Vagina (tissue), 2 donors: ENCODE results near the gene AJAP1. TPM values are rescaled to one million over a fixed set of nuclear protein-coding genes. Genes with fewer than 3 reads are reported as not detected.

ENCODE experiments used
- DNase-seq, 2 donors: peaks; one replicate each; pipeline ENCODE4 v3.0.0-alpha.2; 2017; ENCODE audit errors: extremely low spot score in 2 of 2
- H3K27ac ChIP-seq: fragments of 200-600 bp; sonication (generic); one replicate; pipeline ENCODE4 v1.5.1; 2019
- H3K27me3 ChIP-seq: fragments of 200-600 bp; sonication (generic); one replicate; pipeline ENCODE4 v1.5.1; 2019
- H3K36me3 ChIP-seq, 2 donors: fragments of 200-600 bp; sonication (generic); one replicate each; pipeline ENCODE4 v1.5.1; 2017 to 2019
- H3K4me1 ChIP-seq: fragments of 200-600 bp; sonication (generic); one replicate; pipeline ENCODE4 v1.5.1; 2019
- H3K4me3 ChIP-seq, 2 donors: fragments of 200-600 bp; sonication (generic); 1 replicate in 1 of 2; 2 replicates in 1 of 2; pipeline ENCODE4 v1.5.1; 2016 to 2019
- H3K9me3 ChIP-seq: fragments of 200-600 bp; sonication (generic); one replicate; pipeline ENCODE4 v1.5.1; 2019
- POLR2A ChIP-seq, 2 donors: fragments of 450-650 bp; IDR thresholded peaks; one replicate each; pipeline ENCODE4 v1.6.1; 2017; ENCODE audit warnings: antibody characterized with exemption in 2 of 2, mild to moderate bottlenecking in 2 of 2, moderate library complexity in 2 of 2
- POLR2AphosphoS5 ChIP-seq, 2 donors: sonication (generic); formaldehyde crosslinking; IDR thresholded peaks; one replicate each; pipeline ENCODE4 v1.9.0; 2017; ENCODE audit warnings: antibody characterized with exemption in 2 of 2, mild to moderate bottlenecking in 2 of 2, low read depth in 1 of 2; ENCODE audit not compliant: insufficient read depth in 1 of 2
- intact Hi-C: fragments of 100-400 bp; cut with DNase I; formaldehyde crosslinking; loops from one replicate; pipeline ENCODE4 v1.15.1; 2023
- total RNA-seq: library from RNA; depleted of rRNA; stranded (reverse); fragments of >200 nt; gene quantifications from one replicate; pipeline ENCODE4 v1.2.3, GENCODE V29; 2016
- TF ChIP-seq, protein P1 (sequence below), 3 experiments: fragments of 450-650 bp in 2 of 3; fragments of 200-600 bp in 1 of 3; sonication (generic) in 1 of 3; IDR thresholded peaks; one replicate each; pipeline ENCODE4 v1.5.1; 2017 to 2019; ENCODE audit warnings: antibody characterized with exemption in 3 of 3, mild to moderate bottlenecking in 2 of 3, moderate library complexity in 2 of 3

AJAP1 gene
- total RNA-seq, 1 donor from 2014 or later = 1.7 TPM

DNA sequence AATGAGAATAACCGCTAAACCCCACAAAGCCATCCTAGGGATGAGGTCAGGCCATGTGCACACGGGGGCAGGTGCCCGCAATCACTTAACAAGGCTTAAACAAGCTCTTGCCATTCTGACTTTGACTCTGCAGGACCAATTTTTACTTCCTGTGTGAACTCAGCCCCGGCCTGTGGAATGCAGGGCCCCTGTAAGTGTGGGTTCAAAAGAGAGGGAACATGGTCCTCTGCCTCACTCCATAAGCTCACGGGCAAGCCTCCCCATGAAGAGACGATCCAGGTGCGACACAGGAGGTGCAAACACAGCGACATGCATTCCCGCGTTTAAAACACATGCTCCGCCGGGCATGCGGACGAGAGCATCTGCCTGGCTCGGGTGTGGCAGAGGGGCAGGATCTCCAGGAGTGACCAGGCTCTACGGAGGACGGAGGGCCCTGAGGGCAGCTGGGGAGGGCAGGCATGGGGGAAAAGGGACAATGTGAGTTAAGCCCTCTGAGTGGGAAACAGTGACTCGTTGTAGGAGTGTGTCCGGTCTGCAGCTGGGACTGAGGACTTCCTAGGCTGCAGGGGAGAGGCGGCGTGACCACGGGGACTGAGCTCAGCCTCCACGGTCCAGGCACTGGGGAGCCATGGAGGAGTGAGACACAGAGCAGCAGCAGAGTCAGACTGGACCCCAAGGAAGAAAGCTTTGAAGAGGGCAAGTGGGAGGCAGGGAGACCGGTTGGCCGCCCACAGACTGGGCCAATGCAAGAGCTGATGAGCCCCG, 40.6 kb upstream of the AJAP1 start:
- TF ChIP-seq, protein P1, sequence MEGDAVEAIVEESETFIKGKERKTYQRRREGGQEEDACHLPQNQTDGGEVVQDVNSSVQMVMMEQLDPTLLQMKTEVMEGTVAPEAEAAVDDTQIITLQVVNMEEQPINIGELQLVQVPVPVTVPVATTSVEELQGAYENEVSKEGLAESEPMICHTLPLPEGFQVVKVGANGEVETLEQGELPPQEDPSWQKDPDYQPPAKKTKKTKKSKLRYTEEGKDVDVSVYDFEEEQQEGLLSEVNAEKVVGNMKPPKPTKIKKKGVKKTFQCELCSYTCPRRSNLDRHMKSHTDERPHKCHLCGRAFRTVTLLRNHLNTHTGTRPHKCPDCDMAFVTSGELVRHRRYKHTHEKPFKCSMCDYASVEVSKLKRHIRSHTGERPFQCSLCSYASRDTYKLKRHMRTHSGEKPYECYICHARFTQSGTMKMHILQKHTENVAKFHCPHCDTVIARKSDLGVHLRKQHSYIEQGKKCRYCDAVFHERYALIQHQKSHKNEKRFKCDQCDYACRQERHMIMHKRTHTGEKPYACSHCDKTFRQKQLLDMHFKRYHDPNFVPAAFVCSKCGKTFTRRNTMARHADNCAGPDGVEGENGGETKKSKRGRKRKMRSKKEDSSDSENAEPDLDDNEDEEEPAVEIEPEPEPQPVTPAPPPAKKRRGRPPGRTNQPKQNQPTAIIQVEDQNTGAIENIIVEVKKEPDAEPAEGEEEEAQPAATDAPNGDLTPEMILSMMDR (IDR thresholded peaks at IDR 0.05) = no peak
- no peak for TF ChIP-seq POLR2A (IDR thresholded peaks at IDR 0.05)
- no peak for TF ChIP-seq POLR2AphosphoS5 (IDR thresholded peaks at IDR 0.05; ENCODE audit: insufficient read depth in 1 of 2, low read depth in 1 of 2)
- DNase-seq = no peak
- intact Hi-C loops = no loop called here
- Histone ChIP-seq H3K27ac (no peak overlapping the region), H3K9me3 (no peaks in the 10 kb centered on the region), H3K36me3 (no peaks in the 10 kb centered on the region), H3K27me3 (no peaks in the 10 kb centered on the region), H3K4me3 (no peak overlapping the region), H3K4me1 (no peaks in the 10 kb centered on the region)

DNA sequence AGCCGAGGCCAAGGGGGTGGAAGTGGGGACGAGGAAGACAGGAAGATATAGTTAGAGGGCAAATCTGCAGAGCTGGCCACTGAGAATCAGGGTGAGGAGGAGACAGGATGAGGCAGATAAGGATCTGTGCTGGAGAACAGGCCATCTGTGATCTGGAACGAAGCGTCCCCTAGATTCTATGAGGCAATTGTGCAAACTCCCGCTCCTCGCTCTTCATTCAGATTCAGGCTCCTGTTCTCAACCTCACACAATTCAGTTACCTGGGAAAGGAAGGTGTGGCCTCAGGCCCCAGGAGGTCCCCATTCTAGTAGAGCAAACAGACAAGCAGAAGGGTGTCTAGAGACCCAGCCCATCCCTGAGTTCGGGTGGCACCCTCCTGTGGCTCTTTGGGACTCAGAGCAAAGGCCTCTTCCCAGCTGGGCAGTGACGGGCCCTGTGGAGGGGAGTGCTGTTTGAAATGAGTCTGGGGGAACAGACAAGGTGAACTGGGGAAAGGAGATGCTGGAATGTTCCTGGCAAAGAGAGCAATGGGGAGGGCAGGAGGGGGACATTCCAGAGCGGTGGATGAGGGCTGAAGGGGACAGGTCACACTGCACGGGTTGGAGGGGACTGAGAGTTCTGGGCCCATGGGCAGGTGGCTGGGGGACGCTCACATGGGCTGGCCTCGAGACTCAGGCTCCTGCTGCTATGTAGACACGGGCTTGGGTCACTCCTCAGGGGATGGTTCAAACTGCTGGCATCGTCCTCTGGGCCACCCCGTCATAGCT, 39.9 kb upstream of the AJAP1 start:
- TF ChIP-seq POLR2AphosphoS5 (IDR thresholded peaks at IDR 0.05; ENCODE audit: insufficient read depth in 1 of 2, low read depth in 1 of 2) = no peak
- TF ChIP-seq POLR2A (IDR thresholded peaks at IDR 0.05) = no peak
- TF ChIP-seq, protein P1 (IDR thresholded peaks at IDR 0.05) = no peak
- Histone ChIP-seq H3K9me3 (no peaks in the 10 kb centered on the region), H3K36me3 (no peaks in the 10 kb centered on the region), H3K4me1 (no peaks in the 10 kb centered on the region), H3K27me3 (no peaks in the 10 kb centered on the region), H3K27ac (no peak overlapping the region), H3K4me3 (no peak overlapping the region)
- intact Hi-C loops = no loop called here
- DNase-seq = no peak

DNA sequence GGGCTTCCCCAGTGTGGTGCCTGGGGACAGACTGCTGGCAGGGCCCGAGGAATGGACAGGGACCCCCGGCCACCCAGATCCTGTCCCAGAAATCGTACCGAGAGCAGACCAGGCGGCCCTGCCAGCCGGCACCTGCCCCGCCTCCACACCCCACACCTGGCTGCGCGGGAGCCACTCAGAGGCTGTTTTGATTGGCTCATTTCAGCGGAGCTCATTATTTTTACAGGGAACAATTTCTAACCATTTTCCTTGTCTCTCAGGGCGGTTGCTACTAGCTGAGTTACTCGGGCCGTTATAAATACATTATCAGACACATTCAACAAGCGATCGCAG, 39.3 kb upstream of the AJAP1 start:
- H3K27me3 ChIP-seq = no peaks in the 10 kb centered on the region
- H3K4me1 ChIP-seq = no peaks in the 10 kb centered on the region
- H3K36me3 ChIP-seq = no peaks in the 10 kb centered on the region
- intact Hi-C loops = no loop called here
- H3K27ac ChIP-seq = no peak overlapping the region
- H3K9me3 ChIP-seq = no peaks in the 10 kb centered on the region
- no peak for TF ChIP-seq POLR2AphosphoS5 (IDR thresholded peaks at IDR 0.05; ENCODE audit: insufficient read depth in 1 of 2, low read depth in 1 of 2)
- TF ChIP-seq, protein P1 (IDR thresholded peaks at IDR 0.05) = no peak
- TF ChIP-seq POLR2A (IDR thresholded peaks at IDR 0.05) = no peak
- H3K4me3 ChIP-seq = no peak overlapping the region
- DNase-seq = no peak

DNA sequence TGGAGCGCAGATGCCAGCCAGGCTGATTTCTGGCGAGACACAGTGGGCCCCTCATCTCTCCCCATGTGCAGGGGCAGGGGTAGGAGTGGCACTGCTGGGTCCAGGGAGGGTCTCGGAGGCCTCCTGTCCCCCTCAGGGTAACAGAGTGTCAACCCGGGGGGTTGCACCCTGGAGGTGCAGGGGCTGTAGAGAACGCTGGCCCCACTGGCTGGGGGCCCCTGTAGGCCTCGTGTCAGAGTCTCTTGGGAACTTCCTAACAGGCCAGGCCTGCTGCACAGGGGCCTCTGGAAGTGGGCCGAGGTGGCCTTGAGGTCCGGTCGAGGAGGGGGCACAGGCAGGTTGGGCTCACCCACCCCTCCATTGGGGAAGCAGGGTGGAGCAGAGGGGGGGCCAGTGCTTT, 38.9 kb upstream of the AJAP1 start:
- DNase-seq = no peak
- Histone ChIP-seq H3K4me1 (no peaks in the 10 kb centered on the region), H3K4me3 (no peak overlapping the region), H3K27me3 (no peaks in the 10 kb centered on the region), H3K36me3 (no peaks in the 10 kb centered on the region), H3K27ac (no peak overlapping the region), H3K9me3 (no peaks in the 10 kb centered on the region)
- TF ChIP-seq POLR2AphosphoS5 (IDR thresholded peaks at IDR 0.05; ENCODE audit: insufficient read depth in 1 of 2, low read depth in 1 of 2) = no peak
- intact Hi-C loops = no loop called here

DNA sequence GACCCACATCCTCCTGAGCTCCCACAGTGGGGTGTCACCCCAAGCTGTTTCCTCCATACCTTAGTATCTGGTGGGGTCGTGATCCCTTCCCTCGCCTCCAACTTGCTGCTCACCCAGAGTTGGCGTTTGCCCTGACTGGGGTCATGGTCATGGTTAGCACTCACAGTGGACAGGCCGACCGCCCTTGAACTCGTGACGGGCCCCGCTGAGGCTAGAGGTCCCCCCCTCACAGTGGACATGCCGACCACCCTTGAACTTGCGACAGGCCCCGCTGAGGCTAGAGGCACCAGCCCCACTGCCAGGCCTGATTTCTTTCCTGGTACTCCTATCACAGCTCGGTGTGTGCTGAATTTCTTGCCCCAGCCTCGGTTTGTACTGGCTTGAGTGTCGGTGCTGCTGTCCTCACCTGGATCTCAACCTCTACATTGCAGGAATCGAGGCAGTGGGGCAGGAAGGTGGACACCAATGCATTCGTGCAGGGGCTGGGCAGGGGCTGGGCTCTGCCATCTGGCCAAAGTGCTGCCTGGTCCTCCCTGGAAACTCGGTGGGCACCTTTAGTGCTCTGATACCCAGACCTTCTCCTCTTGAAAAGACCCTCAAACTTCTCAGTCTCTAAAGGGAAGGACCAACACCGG, 37.5 kb upstream of the AJAP1 start:
- H3K4me1 ChIP-seq = no peaks in the 10 kb centered on the region
- no peaks in the 10 kb centered on the region for H3K27me3 ChIP-seq
- intact Hi-C loops = no loop called here
- H3K27ac ChIP-seq = no peak overlapping the region
- TF ChIP-seq POLR2AphosphoS5 (IDR thresholded peaks at IDR 0.05; ENCODE audit: insufficient read depth in 1 of 2, low read depth in 1 of 2) = no peak
- no peak for TF ChIP-seq POLR2A (IDR thresholded peaks at IDR 0.05)
- TF ChIP-seq, protein P1 (IDR thresholded peaks at IDR 0.05) = no peak
- H3K36me3 ChIP-seq = no peaks in the 10 kb centered on the region
- H3K9me3 ChIP-seq = no peaks in the 10 kb centered on the region
- H3K4me3 ChIP-seq = no peak overlapping the region
- no peak for DNase-seq
